Suppressor macrophage treated with lipopolysaccharide for 4 hours (primary cell): ENCODE measurements around the gene BAG5.

ENCODE experiments used
- DNase-seq: peaks from one replicate; pipeline ENCODE4 v3.0.0-alpha.2; 2020

Gene BAG5

GRCh38 chr14:103507751-103508150 lies 54.7 kb downstream of the BAG5 start:
- DNase-seq = no peak
